ENCODE results near the gene CYGB.

Gene CYGB

GRCh38 chr17:76557368-76558197 is 20.1 kb upstream of the CYGB start (continued):
- TF ChIP-seq TSHZ1 (tag by site-specific recombination; IDR thresholded peaks at IDR 0.05; ENCODE audit: borderline replicate concordance): no peak
- TF ChIP-seq KLF7 (tag by site-specific recombination; IDR thresholded peaks at IDR 0.05; ENCODE audit: borderline replicate concordance): 0 out of 2 replicates have a peak, but pooled peaks have one; percentile 46
- TF ChIP-seq ZNF561 (tag by site-specific recombination; IDR thresholded peaks at IDR 0.05; ENCODE audit: borderline replicate concordance): no peak
- no peak for TF ChIP-seq GLI2 (tag by site-specific recombination; IDR thresholded peaks at IDR 0.05; ENCODE audit: borderline replicate concordance, low read depth)

- ChIA-PET CTCF (interaction anchor here (0.6 to 7.6 kb wide), 26 partner anchors 8 to 1460 kb away, joined by 3 to 108 read pairs (median 5); partner anchors contain the start of genes MXRA7 and ST6GALNAC2), POLR2A (interaction anchor here (0.6 to 2.3 kb wide), 37 partner anchors 8 to 1570 kb away, joined by 3 to 20 read pairs (median 4); partner anchors contain the start of genes JMJD6, METTL23, MFSD11 and PRCD)
- peaks cover 20% of the 10 kb centered on the region for H3K4me1 ChIP-seq (ENCODE audit: control insufficient read depth, insufficient read depth, low read length)
- H3K27ac ChIP-seq (ENCODE audit: extremely low read depth, low read depth, low read length): peak overlapping the region; percentile 82
- peaks cover 28 to 39% of the 10 kb centered on the region in 2 experiments for H3K36me3 ChIP-seq (ENCODE audit: control insufficient read depth in 2 of 2, insufficient read depth in 1 of 2, low read length in 2 of 2)
- H3K4me3 ChIP-seq (ENCODE audit: low read depth, low read length): peak overlapping the region; percentile 93
- H3K9me3 ChIP-seq (ENCODE audit: control insufficient read depth, insufficient read depth, low read depth, low read length): no peaks in the 10 kb centered on the region
- TF ChIP-seq ZNF423 (tag by site-specific recombination; IDR thresholded peaks at IDR 0.05): peak; percentile 24; the same call in 1 of the 2 replicates
- peak; percentile 68; the same call in 1 of the 2 replicates for TF ChIP-seq ZBTB10 (tag by site-specific recombination; IDR thresholded peaks at IDR 0.05)
- peak; percentile 13 for TF ChIP-seq WT1 (tag by site-specific recombination; IDR thresholded peaks at IDR 0.05)
- TF ChIP-seq ZNF223 (tag by site-specific recombination; IDR thresholded peaks at IDR 0.05): peak; percentile 41; the same call in 1 of the 2 replicates
- TF ChIP-seq ZNF513 (tag by site-specific recombination; IDR thresholded peaks at IDR 0.05): no peak
- TF ChIP-seq ZSCAN23 (tag by site-specific recombination; IDR thresholded peaks at IDR 0.05): no peak
- TF ChIP-seq ZNF596 (tag by site-specific recombination; IDR thresholded peaks at IDR 0.05): no peak
- TF ChIP-seq ZNF335 (tag by site-specific recombination; conservative IDR thresholded peaks at IDR 0.05): peak; percentile 94
- TF ChIP-seq FEZF1 (tag by site-specific recombination; IDR thresholded peaks at IDR 0.05): peak; percentile 89
- TF ChIP-seq ZNF777 (tag by site-specific recombination; IDR thresholded peaks at IDR 0.05; ENCODE audit: borderline replicate concordance): peak; percentile 58; the same call in 1 of the 2 replicates
- TF ChIP-seq ZBTB21 (tag by site-specific recombination; IDR thresholded peaks at IDR 0.05): 0 out of 2 replicates have a peak, but pooled peaks have one; percentile 43
- TF ChIP-seq ZEB2 (tag by site-specific recombination; IDR thresholded peaks at IDR 0.05): peak; percentile 64
- TF ChIP-seq ZNF24 (tag by site-specific recombination; IDR thresholded peaks at IDR 0.05): 0 out of 2 replicates have a peak, but pooled peaks have one; percentile 16
- no peak for TF ChIP-seq ZNF350 (tag by site-specific recombination; IDR thresholded peaks at IDR 0.05)
- no peak for TF ChIP-seq ZNF311 (tag by site-specific recombination; IDR thresholded peaks at IDR 0.05; ENCODE audit: borderline replicate concordance)
- TF ChIP-seq ZNF639 (tag by site-specific recombination; IDR thresholded peaks at IDR 0.05): peak; percentile 19; the same call in 1 of the 2 replicates
- no peak for TF ChIP-seq KLF1 (tag by site-specific recombination; IDR thresholded peaks at IDR 0.05)
- no peak for TF ChIP-seq ZNF785 (tag by site-specific recombination; IDR thresholded peaks at IDR 0.05)
- 0 out of 2 replicates have a peak, but pooled peaks have one; percentile 30 for TF ChIP-seq GFI1B (tag by site-specific recombination; IDR thresholded peaks at IDR 0.05)
- TF ChIP-seq ZSCAN16 (tag by site-specific recombination; IDR thresholded peaks at IDR 0.05): no peak
- 0 out of 2 replicates have a peak, but pooled peaks have one; percentile 10 for TF ChIP-seq ZNF2 (tag by site-specific recombination; IDR thresholded peaks at IDR 0.05)
- 0 out of 2 replicates have a peak, but pooled peaks have one; percentile 34 for TF ChIP-seq KLF16 (tag by site-specific recombination; IDR thresholded peaks at IDR 0.05)
Observed at GRCh38 chr17:76556765-76557367, 19.4 kb upstream of the CYGB start.
